Measurements from ENCODE around the gene CHCHD10.

The CHCHD10 gene

GRCh38 chr22:23781511-23782183, 13.9 kb upstream of the CHCHD10 start:
- H3K27ac ChIP-seq, result no peak overlapping the region
- no peak for TF ChIP-seq CTCF (conservative IDR thresholded peaks at IDR 0.05)

DNA sequence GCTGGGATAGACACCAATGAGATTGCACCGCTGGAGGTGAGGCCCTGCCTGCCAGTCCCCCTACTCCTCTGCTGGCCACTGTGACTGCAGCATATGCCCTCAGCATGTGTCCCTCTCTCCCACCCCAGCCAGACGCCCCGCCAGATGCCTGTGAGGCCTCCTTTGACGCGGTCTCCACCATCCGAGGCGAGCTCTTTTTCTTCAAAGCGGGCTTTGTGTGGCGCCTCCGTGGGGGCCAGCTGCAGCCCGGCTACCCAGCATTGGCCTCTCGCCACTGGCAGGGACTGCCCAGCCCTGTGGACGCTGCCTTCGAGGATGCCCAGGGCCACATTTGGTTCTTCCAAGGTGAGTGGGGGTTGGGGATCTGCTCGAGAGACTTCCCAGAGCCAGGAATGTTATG, 13.3 kb upstream of the CHCHD10 start:
- TF ChIP-seq CTCF (conservative IDR thresholded peaks at IDR 0.05), result no peak
- H3K27ac ChIP-seq, result no peak overlapping the region

DNA sequence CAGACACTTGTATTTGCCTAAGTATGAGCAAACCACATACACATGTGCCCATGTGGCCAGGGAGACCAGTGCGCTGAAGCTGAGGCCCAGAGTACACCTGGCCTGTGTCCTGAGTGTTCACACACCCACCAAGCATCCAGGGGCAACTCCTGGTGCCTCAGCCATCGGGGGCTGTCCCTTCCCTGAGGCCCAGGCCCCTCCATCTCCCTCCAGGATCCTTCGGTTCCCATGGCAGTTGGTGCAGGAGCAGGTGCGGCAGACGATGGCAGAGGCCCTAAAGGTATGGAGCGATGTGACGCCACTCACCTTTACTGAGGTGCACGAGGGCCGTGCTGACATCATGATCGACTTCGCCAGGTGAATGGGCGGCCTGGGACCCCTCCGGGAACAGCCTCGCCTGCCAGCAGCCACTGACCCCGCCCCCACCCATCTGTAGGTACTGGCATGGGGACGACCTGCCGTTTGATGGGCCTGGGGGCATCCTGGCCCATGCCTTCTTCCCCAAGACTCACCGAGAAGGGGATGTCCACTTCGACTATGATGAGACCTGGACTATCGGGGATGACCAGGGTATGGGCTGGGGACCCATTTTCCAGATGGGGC, 12.5 kb upstream of the CHCHD10 start:
- H3K27ac ChIP-seq, result no peak overlapping the region
- no peak for TF ChIP-seq CTCF (conservative IDR thresholded peaks at IDR 0.05)

GRCh38 chr22:23779731-23780130, 12.0 kb upstream of the CHCHD10 start:
- H3K27ac ChIP-seq, result no peak overlapping the region
- TF ChIP-seq CTCF (conservative IDR thresholded peaks at IDR 0.05), result no peak

- no peak for TF ChIP-seq CTCF (conservative IDR thresholded peaks at IDR 0.05)
- no peak overlapping the region for H3K27ac ChIP-seq
These were observed 11.3 kb upstream of the CHCHD10 start for GRCh38 chr22:23779083-23779482.

DNA sequence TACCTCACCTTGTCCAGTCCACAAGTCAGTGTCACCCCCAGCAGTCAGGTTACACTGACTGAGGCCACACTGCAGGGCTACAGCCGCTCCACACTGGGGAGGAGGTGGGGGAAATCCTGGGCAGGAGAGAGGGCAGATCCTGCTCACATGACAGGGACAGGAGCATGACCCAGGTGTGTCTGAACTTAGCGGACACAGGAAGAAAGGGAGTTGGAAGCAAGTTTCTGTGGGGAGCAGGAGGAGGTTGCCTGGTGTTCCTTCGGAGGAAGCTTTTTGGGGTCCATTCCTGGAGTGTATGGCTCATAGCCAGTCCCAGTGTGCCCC, 10.8 kb upstream of the CHCHD10 start:
- no peak for TF ChIP-seq CTCF (conservative IDR thresholded peaks at IDR 0.05)
- H3K27ac ChIP-seq, result no peak overlapping the region

DNA sequence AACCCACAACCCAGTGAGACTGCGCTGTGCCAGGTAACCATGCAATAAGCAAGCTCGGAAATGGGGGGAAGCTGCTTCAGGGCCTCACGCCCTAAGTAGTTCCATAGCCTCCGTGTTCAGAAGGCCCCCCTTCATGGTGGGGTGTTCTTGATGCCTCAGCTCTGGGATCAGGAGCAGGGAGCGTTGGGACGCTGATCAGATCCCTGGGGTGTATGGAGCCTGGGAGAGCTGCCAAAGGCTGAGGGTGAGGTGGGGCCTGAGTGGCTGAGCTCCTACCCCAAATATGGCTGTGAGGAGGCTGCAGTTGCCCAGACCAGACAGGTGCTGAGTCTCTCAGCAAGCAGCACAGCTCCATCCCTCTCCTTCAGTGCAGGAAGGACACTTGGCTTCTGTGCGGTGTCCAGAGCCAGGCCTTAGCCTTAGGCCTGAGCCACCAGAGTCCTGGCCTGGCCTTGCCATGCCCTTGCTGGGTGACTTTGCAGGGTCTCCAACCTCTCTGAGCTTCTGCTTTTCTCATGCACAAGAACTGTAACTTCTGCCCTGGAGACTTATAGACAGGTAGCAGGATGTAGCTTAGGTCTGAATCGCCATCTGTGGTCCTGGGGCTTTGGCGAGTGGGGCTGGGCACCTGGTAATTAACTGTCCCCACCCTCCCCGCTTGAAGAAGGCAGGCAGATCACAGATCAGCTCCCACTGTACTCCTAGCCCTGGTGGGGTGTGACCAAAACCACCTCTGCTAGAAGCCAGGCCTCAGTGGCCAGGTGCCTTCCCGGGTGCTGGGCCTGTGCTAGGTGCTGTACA, 10.2 kb upstream of the CHCHD10 start:
- TF ChIP-seq CTCF (conservative IDR thresholded peaks at IDR 0.05), result no peak
- H3K27ac ChIP-seq, result no peak overlapping the region
